ENCODE results near the gene FSHR.
A peak's percentile ranks its signal among the peaks of the same experiment; 100 is the strongest.

FSHR gene

GRCh38 chr2:49154140-49154539 is at the start of gene FSHR:
TSS of gene FSHR (minus strand) at chr2:49154515. CDS start at chr2:49154417, 98 bp downstream.
- DNase-seq: no peak

GRCh38 chr2:49199266-49199665 is 45.0 kb upstream of the FSHR start:
- DNase-seq: no peak

GRCh38 chr2:49194701-49195100 is 40.4 kb upstream of the FSHR start:
- no peak for DNase-seq

GRCh38 chr2:49192036-49192435 is 37.7 kb upstream of the FSHR start:
- DNase-seq: no peak

GRCh38 chr2:49189512-49190225 is 35.4 kb upstream of the FSHR start:
- no peak for DNase-seq

GRCh38 chr2:49186050-49186648 is 31.8 kb upstream of the FSHR start:
- no peak for DNase-seq

- DNase-seq: no peak
Measured at GRCh38 chr2:49178656-49179055, 24.3 kb upstream of the FSHR start.

DNA sequence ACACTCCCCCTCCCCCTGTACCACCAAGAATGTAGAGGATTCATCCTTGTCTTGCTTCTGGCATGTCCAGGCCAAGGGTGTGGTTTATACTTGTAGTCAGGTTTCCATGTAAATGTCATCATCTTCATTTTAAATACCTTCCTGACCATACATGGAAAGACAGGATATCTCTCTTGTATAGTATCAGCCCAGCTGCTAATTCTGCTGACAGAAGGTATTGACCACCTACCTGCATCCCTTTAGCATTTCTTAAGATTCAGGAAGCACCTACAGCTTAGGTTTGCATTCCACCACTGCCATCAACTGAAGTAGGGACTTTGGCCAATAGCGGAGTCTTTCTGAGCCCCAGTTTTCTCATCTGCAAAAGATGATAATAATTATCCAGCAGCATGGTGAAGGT is 22.9 kb upstream of the FSHR start:
- DNase-seq: no peak

- DNase-seq: no peak
Measured at GRCh38 chr2:49175831-49176230, 21.5 kb upstream of the FSHR start.

DNA sequence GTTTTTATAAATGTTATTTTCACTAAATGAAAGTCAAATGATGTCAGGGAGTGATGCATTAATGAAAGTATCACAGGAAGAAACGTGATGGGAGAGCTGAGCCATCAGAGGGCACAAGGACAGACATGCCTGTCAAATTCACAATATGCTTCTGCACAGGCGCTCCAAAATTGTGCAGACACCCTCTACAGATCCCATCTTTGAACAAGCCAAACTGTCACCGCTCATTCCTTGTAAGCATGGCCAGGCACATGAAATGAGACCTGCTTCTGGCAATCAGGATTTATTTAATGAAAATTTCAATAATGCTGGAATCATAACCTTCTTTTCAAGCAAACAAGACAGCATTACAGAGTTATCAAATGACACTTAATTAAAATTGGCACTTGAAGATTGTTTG is 20.4 kb upstream of the FSHR start:
- DNase-seq: no peak

DNA sequence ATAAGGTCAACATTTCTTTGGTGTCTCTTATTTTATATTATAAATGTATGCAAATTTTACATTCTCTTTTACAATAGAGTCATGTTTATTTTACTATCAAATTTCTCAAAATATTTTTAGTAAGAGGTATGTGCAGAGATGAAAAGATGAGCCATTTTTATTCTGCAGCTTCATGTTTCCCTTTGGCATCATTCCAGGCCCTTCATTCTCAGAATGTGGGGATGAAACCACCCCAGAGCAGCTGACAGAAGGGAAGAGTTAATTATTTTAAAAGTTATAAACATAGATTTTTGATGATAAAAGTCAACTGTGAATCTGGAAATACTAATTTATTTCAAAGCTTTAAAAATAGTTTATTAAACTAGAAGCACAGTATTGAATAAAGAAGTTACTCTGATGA is 12.8 kb upstream of the FSHR start:
- DNase-seq: no peak

DNA sequence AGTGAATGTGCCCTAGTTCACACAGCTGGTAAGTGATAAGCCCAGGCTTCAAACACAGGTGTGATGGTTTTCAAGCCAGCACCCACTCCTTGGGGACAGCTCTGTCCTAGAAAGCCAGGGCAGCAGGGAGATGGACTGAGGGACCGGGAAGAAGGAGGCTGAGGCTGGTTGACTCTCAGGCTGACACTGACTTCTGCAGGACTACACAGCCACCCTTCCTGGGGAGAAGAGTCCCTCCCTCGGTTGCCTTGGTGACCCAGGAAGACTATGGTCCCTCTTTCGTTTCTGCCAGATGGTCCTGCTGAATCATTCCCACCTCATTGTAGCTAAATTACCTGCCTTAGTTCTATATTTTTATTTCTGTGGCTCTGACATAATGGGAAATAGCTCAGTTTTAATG is 11.3 kb upstream of the FSHR start:
- DNase-seq: no peak

GRCh38 chr2:49164729-49165128 is 10.4 kb upstream of the FSHR start:
- no peak for DNase-seq

GRCh38 chr2:49162151-49162550 is 7.8 kb upstream of the FSHR start:
- no peak for DNase-seq

DNA sequence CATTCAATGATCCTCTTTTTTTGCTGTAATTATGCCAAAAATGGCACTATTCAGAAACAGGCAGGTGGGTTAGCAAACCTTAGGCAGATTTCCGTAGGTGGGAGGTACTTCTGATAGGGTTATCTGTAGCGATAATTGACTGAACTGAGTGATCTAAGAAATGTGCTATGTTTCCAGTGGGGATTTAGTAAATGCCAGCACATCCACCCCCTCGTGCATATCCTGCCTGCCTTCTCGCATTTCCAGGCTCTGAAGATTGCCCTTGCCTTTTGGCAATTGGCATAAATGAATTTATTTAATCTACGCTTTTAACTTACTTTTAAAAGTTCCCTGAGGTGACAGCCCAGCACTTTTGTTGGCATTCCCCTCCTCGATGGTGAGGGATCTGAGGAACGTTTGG is 576 bp upstream of the FSHR start:
- no peak for DNase-seq

GRCh38 chr2:49153252-49153651 is 1.1 kb downstream of the FSHR start:
- no peak for DNase-seq

DNA sequence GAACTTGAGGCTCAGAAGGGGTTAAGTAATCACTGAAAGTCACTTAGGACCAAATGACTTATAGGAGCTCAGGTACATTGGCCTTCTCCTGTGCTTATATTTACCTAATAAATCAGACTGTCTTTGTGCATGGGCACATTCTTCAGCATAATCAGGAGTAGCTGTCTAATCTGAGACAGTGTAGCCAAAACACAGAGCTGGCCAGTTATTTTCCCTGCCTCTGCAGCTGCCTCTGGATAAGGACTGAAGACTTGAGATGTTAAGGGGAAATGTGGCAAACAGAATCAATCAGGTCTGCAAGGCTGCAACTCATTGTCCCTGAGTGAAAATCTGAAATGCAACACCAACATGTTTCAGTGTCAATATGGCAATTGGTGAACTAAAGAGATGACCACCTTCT is 1.5 kb downstream of the FSHR start:
- no peak for DNase-seq

GRCh38 chr2:49146401-49146800 is 7.9 kb downstream of the FSHR start:
- DNase-seq: no peak

- no peak for DNase-seq
Measured at GRCh38 chr2:49131801-49132200, 22.5 kb downstream of the FSHR start.

DNA sequence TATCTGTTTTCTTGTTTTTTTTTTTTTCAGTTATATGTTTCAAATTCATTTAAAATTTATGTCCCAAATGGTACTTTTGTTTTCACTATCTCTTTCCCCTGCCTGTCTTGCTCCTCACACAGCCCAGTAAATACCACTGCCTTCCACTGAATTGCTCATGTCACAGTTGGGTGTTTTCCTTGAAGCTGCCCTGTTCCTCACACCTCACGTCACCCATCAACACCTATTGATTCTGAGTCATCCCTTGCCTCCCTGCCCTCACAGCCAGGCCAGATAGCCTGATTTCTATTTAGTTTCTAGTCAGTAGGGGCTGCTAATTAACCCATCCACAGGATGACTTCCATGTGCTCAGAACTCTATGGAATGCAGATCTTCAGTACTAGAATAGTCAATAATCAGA is 25.3 kb downstream of the FSHR start:
- no peak for DNase-seq

GRCh38 chr2:49123600-49123999 is 30.7 kb downstream of the FSHR start:
- no peak for DNase-seq

DNA sequence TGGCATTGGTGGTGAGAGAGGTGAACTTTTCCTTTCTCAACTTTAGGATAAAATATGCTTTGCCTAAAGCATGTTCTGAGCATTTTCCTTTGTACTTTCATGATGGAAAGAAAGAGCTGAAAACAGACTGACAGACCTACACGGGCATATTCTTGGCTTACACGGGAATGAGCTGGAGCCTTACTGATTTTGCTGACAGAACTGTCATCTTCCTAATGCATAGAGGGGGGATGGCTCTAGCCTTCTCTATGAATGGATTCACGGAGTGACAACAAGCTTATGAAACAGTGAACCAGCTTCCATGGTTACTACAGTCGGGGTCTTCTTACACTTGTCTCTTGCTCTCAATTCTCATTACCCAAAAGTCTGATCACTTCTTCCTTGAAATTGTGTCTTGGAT is 32.2 kb downstream of the FSHR start:
- DNase-seq: no peak

DNA sequence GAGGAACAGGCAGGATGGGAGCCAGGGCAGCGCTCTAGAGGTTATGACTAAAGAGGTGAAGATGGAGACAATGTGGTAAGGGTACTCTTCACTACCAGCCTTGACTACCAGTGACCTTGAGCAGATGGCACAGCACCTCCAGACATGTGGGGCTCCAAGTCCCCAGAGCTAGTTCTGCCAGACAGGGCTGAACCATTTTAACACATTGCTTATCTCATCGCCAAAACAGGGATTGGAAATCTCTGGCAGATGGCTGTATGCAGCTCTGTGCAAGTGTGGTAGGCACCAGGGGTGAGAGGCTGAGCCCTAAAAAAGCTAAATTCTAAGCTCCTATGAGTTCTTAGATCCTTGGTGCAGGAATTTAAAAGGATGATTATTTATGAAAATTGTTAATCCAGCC is 41.3 kb downstream of the FSHR start:
- DNase-seq: peak; percentile 2

GRCh38 chr2:49111456-49111855 is 42.9 kb downstream of the FSHR start:
- no peak for DNase-seq

- no peak for DNase-seq
Measured at GRCh38 chr2:49111006-49111405, 43.3 kb downstream of the FSHR start.
